Left lobe of liver (tissue), 2 donors: ENCODE measurements around the gene GGACT. TPM values are rescaled to one million over a fixed set of nuclear protein-coding genes. Genes with fewer than 3 reads are reported as not detected.
A peak's percentile ranks its signal among the peaks of the same experiment; 100 is the strongest.
"Not testable (repeated sequence)": the region's sequence is repeated elsewhere in the genome, so short reads cannot be mapped to it uniquely, and the experiment has no call there.

Experiments
- ATAC-seq: fragments of 200-7000 bp; cut with Tn5 transposase; one replicate; pipeline ENCODE4 v1.9.1; 2020; ENCODE audit warnings: mild to moderate bottlenecking, moderate library complexity
- DNase-seq: peaks from one replicate; pipeline ENCODE4 v3.0.0-alpha.2; 2020; ENCODE audit warnings: low spot score
- total RNA-seq: library from RNA; stranded (reverse); gene quantifications from one replicate; pipeline ENCODE4 v1.2.1, GENCODE V29; 2021
- donor health status: DM: no; HTN: no; CAD: no; lungs with moderate emphysema.
- donor health status: DM: no; HTN: yes; CAD: no.

GGACT gene
- 9.6 TPM for total RNA-seq

DNA sequence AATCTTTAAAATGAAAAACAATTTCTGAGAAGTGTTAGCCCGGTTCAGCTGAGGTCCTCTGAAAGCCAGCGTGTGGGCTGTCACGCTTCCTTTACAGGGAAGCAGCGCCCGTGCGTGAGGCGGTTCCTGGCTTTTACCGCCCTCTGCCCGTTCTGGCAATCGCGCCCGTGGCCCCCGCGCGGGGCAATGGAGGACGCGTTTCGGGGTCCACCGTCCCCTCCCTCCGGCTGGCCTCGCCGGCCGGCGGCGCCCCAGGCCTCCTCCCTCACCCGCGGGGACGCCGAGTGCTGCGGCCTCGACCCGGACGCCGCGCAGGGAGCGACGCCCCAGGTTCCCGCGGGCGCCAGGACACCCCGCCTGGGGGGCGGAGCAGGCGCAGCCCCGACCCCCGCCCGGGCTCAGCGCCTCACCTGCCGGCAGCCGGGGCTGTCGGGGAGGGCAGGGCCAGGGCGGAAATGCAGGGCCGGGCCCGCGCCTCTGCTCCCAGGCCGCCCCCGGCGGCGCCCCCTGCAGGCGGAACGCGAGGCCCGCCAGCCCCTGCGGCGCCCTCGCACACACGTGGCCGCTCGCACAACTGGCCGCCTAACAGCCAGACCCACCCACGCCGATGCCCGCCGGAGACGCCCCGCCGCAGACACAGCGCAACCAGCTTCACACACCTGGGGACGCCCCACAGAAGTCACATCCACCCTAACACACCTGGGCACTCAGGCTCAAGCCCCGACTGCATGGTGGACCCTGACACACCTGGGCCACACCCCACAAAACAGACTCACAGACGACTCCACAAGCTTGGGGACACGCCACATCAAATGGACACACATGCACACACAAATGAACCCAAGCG, at the start of gene GGACT:
Gene GGACT (minus strand): TSS at position 459 of the 847 bp plus-strand sequence. CDS start 56,198 bp downstream, outside the sequence.
- ATAC-seq, result peak; percentile 94
- DNase-seq, result peak; percentile 74

- DNase-seq, result no peak
- no peak for ATAC-seq
Observed at GRCh38 chr13:100637796-100638195, 49.2 kb upstream of the GGACT start.

GRCh38 chr13:100637380-100637779, 48.8 kb upstream of the GGACT start:
- no peak for ATAC-seq
- DNase-seq, result no peak

GRCh38 chr13:100636441-100636840, 47.9 kb upstream of the GGACT start:
- DNase-seq (no peak), ATAC-seq (no peak)

GRCh38 chr13:100636004-100636403, 47.4 kb upstream of the GGACT start:
- DNase-seq (no peak), ATAC-seq (no peak)

GRCh38 chr13:100634696-100635095, 46.1 kb upstream of the GGACT start:
- DNase-seq (no peak), ATAC-seq (no peak)

GRCh38 chr13:100633461-100633860, 44.9 kb upstream of the GGACT start:
- ATAC-seq, result no peak
- no peak for DNase-seq

DNA sequence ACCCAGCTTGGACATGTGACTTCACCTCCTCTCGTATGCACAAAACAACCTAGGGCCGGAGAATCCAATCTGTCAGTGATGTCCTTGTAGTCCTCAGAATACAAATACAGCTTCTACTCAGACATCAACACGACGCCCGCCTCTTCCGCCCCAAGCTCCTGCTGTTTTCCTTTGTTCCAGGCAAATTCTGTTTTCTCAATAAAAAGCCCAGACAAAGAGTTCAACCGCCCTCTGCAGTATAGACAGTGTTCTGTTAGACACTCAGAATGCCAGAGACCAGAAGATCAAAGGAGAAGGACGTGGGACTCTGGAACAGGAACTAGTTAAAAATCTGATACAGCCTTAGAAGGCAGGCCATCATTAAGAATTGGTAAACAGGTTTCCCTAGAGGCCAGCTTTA, 42.0 kb upstream of the GGACT start:
- ATAC-seq (no peak), DNase-seq (no peak)

GRCh38 chr13:100627120-100627519, 38.5 kb upstream of the GGACT start:
- no peak for ATAC-seq
- no peak for DNase-seq

- ATAC-seq (no peak), DNase-seq (no peak)
Observed at GRCh38 chr13:100625447-100625846, 36.9 kb upstream of the GGACT start.

DNA sequence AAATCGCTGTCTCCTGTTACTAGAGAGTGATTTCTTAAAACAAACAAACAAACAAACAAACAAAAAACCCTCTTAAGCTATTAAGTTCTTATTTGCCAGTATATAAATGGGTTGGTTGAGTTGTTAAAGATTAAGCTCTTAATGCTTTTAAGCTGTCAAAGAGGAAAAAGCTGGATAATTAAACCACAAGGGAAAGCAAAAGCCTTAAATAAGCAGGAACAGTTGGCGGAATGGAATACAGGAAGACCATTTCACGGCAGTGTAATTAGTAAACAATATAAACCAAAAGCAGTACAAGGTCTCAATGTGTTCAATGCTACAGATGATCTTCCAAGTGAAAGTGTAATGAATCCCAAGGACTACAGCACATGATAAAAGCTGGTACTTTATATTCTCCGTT, 32.2 kb upstream of the GGACT start:
- no peak for DNase-seq
- no peak for ATAC-seq

GRCh38 chr13:100619940-100620339, 31.4 kb upstream of the GGACT start:
- DNase-seq (no peak), ATAC-seq (no peak)

DNA sequence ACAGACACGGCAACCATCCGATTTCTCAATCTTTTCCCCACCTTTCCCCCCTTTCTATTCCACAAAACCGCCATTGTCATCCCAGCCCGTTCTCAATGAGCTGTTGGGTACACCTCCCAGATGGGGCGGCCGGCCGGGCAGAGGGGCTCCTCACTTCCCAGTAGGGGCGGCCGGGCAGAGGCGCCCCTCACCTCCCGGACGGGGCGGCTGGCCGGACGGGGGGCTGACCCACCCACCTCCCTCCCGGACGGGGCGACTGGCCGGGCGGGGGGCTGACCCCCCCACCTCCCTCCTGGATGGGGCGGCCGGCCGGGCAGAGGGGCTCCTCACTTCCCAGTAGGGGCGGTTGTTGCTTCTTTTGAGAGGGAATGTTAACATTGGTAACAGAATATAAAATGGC, 30.3 kb upstream of the GGACT start:
- DNase-seq, ATAC-seq: not testable (repeated sequence)

GRCh38 chr13:100613031-100613430, 24.4 kb upstream of the GGACT start:
- ATAC-seq (no peak), DNase-seq (no peak)

DNA sequence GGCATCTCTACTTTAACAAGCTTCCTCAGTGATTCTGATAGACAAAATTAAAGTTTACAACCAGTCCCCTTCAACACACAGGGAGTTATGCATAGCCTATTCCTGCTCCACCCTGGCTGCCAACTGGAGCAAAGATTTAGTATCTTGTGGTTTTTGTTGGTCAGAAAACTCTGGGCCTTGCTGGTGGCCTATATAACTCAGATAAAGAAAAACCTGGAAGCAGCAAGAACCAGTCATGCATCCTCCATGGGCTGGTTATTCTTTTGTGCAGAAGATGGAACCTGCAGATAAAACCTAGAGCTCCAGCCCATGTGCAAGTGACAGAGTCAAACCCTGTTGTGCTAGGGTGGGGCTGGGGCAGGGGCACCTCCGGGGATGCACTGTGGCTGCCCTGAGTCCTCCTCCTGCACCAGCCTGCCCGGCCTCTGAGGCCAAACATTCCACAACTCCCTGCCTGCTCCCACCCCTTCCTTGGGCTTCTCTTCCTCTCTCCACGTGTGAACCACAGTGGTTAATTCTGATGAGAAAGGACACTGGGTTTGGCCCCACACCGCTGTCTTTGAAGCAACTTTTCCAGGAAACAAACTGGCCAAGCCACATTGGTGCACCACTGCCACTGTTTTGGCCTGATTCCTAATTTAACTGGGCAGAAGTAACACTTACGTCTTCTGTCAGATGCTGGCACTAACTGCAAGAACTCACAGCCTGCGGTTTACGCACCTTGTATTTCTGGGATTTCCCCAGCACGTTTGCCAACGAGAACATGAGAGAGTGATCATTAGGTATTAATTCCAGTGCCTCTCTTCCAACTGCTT, 23.3 kb upstream of the GGACT start:
- ATAC-seq (no peak), DNase-seq (no peak)

- no peak for ATAC-seq
- DNase-seq, result no peak
Observed at GRCh38 chr13:100610391-100611347, 22.1 kb upstream of the GGACT start.

DNA sequence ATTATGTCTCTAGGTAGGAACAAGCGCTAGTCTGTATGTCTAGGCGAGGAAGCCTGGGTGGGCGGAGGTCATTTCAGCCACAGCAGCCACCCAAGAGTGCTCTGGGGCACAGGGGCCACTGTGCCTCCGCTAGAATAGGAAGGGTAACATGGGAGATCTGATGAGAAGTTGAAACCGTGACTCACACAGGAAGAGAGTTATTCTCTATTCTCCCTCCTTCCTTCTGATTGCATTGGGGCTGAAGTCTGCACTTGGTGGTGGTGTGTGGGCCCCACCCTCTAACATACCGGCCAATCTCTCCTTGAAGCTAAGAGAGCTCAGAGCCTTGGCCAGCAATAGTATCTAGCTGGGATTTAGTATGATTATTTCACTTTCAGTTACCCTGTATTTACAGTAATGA, 20.3 kb upstream of the GGACT start:
- ATAC-seq (peak; percentile 24), DNase-seq (no peak)

DNA sequence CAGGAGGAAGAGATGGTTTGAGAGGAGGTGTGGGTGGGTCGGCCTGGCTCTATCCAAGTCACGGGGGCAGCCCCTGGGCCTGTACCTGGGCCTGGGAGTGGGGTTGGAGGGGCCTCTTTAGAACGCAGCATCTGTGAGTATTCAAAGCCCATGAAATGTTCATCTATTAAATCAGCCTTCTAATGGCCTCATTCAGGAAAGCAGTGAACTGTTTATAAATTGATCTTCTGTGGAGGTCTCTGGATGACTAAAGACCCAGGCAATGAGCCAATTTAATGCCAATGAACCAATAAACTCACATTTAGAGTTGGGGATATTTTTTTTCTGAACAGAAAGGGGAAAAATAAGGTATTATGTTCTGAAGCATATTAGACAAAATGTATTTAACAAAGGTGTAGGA, 19.9 kb upstream of the GGACT start:
- no peak for DNase-seq
- ATAC-seq, result no peak

DNA sequence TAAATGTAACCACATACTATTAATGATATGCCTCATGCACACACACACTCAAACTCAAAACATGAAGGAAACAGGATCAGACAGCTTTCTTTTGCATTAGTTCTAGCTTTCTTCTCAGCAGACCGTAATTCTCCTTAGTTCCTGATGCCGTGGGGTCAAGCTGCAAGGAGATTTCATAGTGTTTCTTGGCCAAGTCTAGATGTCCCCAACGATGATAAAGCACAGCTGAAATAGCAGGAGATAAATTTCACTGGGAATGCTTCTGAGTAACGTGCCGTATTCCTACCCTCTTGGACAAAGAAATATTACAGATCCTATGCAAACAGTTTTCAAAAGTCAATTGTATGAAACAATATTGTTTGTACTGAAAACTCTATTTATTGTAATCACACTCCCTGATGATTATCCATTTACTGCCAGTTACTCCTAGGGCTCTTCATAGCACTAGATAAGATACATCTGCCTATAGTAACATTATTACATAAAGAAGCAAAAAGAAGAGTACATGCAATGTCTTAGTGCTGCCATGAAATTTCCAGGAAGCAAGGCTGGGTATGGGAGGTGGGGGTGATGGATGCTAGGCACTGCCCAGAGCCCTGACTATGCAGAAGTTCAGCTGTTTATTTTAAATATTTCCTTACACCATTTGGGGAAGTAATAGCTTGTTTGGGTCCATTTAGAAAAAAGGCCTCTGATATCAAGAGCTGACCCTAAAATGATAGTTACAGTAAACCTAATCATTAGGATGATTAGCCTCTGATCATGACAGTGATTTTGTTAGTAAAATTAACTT, 16.5 kb upstream of the GGACT start:
- DNase-seq, result no peak
- ATAC-seq, result no peak

GRCh38 chr13:100602493-100603111, 14.0 kb upstream of the GGACT start:
- ATAC-seq (no peak), DNase-seq (no peak)
